Coronary artery (tissue), 2 donors: ENCODE measurements around the gene ALDH4A1.
"Not testable (repeated sequence)": the region's sequence is repeated elsewhere in the genome, so short reads cannot be mapped to it uniquely, and the experiment has no call there.

Source experiments
- DNase-seq: peaks from one replicate; pipeline ENCODE4 v3.0.0-alpha.2; 2017; ENCODE audit warnings: low spot score
- H3K27ac ChIP-seq, 2 donors: fragments of 200-600 bp; sonication (generic); one replicate each; pipeline ENCODE4 v1.5.1; 2016 to 2019
- H3K4me3 ChIP-seq: fragments of 200-600 bp; sonication (generic); 2 replicates; pipeline ENCODE4 v1.5.1; 2016; ENCODE audit warnings: mild to moderate bottlenecking, moderate library complexity
- TF ChIP-seq, protein P1 (sequence below): fragments of 200-600 bp; sonication (generic); IDR thresholded peaks from one replicate; pipeline ENCODE4 v1.5.1; 2019; ENCODE audit warnings: antibody characterized with exemption

ALDH4A1 gene

DNA sequence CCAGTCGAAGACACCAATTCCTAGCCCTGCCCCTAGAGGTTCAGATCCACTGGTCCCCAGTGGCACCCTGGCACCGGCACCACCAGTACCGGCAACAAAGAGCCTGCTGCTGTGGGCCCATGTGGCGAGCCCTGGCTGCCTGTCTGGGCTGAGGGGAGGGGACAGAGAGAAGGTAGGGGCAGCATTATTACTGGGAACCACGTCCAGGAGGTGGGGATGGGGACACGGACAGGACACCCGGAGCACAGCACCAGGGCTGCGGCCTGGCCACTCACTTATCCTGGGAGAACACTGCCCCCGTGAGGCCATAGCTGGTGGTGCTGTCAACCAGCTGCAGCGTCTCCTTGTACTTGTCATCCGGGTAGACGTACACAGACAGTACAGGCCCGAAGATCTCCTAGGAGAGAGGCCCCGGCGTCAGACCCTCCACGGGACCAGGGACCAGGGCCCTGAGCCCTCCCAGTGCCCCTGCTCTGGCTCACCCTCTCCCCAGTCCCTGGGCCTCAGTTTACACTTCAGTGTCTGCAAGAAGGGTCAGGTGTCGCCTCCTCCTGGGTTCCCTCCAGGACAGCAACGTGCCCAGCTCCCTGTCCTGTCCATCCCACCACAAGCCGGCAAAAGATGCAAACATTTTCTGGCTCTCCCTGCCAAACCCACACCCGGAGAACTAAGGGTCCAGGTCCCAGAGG, 27.1 kb downstream of the ALDH4A1 start:
- H3K4me3 ChIP-seq, result no peak overlapping the region
- TF ChIP-seq, protein P1, sequence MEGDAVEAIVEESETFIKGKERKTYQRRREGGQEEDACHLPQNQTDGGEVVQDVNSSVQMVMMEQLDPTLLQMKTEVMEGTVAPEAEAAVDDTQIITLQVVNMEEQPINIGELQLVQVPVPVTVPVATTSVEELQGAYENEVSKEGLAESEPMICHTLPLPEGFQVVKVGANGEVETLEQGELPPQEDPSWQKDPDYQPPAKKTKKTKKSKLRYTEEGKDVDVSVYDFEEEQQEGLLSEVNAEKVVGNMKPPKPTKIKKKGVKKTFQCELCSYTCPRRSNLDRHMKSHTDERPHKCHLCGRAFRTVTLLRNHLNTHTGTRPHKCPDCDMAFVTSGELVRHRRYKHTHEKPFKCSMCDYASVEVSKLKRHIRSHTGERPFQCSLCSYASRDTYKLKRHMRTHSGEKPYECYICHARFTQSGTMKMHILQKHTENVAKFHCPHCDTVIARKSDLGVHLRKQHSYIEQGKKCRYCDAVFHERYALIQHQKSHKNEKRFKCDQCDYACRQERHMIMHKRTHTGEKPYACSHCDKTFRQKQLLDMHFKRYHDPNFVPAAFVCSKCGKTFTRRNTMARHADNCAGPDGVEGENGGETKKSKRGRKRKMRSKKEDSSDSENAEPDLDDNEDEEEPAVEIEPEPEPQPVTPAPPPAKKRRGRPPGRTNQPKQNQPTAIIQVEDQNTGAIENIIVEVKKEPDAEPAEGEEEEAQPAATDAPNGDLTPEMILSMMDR, result peak; percentile 70
- H3K27ac ChIP-seq, result no peak overlapping the region
- DNase-seq, result peak; percentile 86

DNA sequence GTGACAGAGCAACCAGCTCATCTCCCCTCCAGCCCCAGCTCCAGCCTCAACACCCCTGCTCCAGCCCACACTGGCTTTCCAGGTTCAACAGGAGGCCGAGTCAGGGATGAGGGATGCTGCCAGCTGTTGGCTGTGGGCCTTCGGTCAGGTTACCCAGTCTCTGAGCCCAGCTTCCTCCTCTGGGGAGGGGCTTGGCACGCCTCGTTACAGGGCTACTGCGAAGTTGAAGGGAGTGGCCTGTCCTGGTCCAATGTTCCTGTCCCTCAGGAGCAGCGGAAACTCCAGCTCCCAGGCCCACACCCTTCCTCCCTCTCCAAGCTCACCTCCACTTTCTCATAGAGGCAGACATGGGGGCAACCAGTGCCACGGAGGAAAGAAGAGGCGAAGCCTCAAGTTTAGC, 27.8 kb downstream of the ALDH4A1 start:
- TF ChIP-seq, protein P1, result no peak
- Histone ChIP-seq H3K27ac (no peak overlapping the region), H3K4me3 (no peak overlapping the region)
- DNase-seq, result no peak

DNA sequence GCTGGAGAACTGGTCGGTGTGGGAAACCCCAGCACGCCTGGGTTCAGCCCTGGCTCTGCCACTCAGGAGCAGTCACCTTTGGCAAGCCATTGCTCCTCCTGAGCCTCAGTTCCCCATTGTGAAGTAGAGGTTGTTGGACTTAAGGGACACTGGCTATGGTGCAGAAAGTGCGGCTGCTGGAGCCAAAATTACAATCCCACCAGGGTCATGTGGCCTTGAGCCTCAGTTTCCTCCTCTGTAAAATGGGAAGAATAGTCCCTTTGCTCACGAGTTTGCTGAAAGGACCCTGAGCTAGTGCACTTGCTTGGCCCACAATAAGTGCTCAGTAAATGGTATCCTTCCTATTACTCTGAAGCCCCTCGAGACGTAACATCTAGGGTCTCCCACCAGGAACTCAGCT, 28.3 kb downstream of the ALDH4A1 start:
- TF ChIP-seq, protein P1, result no peak
- no peak overlapping the region for H3K4me3 ChIP-seq
- H3K27ac ChIP-seq, result no peak overlapping the region
- no peak for DNase-seq

DNA sequence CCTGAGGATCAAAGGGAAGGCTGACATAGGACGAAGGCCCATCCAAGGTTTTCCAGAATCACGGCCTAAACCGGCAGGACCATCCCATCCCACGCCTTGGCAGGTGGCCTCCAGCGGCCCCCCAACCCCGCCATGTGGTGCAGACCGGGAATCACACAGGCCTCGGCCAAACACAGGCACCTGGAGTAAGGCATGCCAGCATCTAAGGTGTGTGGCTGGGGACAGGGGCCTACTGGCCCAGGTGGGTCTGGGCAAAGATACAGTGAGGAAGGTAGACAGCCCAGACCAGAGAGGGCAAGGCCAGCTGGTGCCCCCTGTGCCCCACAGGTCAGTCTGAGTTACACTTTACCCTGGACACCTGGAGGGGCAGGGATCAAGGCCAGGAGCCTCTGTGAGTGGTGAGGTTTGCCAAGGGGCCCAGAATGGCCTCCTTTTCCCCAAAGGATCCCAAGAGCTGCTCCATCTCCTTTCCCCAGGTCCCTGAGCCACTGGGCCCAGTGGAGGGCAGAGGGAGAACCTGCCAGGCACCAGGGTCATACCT, 30.2 kb downstream of the ALDH4A1 start:
- TF ChIP-seq, protein P1, result no peak
- Histone ChIP-seq H3K27ac (no peak overlapping the region), H3K4me3 (no peak overlapping the region)
- DNase-seq, result no peak

DNA sequence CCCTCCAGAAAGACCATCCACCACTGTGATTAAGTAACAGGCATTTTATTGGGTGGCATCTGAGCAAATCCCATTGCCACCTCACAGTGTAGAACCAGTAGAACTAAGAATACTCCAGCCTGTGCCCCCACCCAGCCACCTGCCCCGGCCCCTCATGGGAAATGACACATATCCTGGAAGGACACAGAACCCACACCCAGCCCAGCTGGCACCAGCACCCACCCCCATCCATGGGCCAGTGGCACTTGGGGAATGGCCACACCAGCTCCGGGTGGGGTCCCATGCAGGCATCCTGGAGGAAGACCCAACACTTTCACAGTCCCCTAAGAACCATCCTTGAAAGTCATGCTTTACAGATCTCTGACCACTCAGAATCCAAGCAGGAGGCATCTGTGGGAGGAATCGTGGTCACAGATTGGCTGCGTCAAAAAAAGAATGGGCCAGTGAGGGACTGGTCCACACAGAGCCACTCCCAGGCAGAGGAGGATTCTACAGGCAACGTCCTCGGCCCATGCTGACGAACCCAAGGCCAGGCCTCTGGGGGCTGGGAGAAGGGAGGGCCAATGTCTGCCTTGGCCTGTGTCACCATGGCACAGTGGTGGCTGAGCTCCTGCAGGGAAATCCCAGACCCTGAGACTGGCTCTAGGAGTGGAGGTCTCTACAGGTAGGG, 30.8 kb downstream of the ALDH4A1 start:
- Histone ChIP-seq H3K27ac (no peak overlapping the region), H3K4me3 (no peak overlapping the region)
- DNase-seq, result no peak
- TF ChIP-seq, protein P1, result no peak

DNA sequence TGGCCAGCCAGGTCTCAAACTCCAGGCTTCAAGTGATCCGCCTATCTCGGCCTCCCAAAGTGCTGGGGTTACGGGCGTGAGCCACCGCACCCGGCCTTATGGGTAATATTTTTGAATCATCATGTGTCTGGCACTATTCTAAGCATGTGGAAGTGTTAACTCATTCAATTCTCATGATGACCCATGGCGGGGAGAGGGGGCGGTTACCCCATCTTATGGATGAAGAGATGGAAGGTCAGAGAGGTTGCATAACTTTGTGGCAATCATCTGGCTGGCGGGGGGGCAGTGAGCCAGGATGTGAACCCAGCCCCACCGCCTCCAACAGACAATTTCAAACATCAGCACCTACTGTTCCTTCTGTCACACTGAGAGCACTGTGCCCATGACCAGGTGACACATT, 31.4 kb downstream of the ALDH4A1 start:
- TF ChIP-seq, protein P1, result no peak
- H3K4me3 ChIP-seq, result no peak overlapping the region
- H3K27ac ChIP-seq, result no peak overlapping the region
- DNase-seq, result no peak

DNA sequence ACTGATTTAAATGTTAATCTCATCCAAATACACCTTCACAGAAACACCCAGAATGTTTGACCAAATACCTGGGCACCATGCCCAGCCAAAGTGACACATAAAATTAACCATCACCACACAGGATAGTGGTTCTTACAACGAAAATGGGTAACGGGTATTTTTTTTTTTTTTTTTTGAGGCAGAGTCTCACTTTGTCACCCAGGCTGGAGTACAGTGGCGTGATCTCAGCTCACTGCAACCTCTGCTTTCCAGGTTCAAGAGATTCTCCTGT, 31.8 kb downstream of the ALDH4A1 start:
- DNase-seq, H3K4me3 ChIP-seq, H3K27ac ChIP-seq: not testable (repeated sequence)
